Ishikawa (cell line): ENCODE results near the gene CACNB4.

Source experiments
- CEBPB ChIP-seq: IDR thresholded peaks from 2 replicates; pipeline ENCODE4 v1.6.1; 2012
- RAD21 ChIP-seq: IDR thresholded peaks from 2 replicates; pipeline ENCODE4 v1.6.1; 2012; ENCODE audit warnings: low read depth
- TAF1 ChIP-seq: IDR thresholded peaks from 2 replicates; pipeline ENCODE4 v1.6.1; 2012; ENCODE audit warnings: low read depth, mild to moderate bottlenecking
- TF ChIP-seq, protein P1 (sequence below): IDR thresholded peaks from 2 replicates; pipeline ENCODE4 v1.6.1; 2012

DNA sequence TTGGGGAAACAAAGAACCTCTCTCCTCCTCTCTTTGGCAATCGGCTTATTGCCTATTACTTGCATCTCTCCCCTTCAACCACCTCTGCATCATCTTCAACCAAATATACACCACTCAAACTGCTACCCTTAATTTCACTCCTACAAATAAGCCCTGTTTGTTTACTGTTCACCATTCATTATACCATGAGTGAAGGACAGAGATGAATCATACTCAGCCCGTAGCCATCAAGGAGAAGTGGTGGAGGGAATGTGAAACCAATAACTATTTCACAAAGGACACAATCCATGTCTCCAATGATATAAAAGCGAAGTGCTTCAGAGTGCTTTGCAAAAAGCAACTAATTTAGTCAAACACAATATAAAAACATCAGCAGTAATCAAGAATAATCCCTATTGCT, 76.8 kb downstream of the CACNB4 start:
- TF ChIP-seq TAF1 (no peak), RAD21 (no peak), CEBPB (no peak)
- TF ChIP-seq, protein P1, sequence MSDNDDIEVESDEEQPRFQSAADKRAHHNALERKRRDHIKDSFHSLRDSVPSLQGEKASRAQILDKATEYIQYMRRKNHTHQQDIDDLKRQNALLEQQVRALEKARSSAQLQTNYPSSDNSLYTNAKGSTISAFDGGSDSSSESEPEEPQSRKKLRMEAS, result no peak
